Fibroblast of the aortic adventitia (primary cell): ENCODE data around the gene WDR86. TPM values are rescaled to one million over a fixed set of nuclear protein-coding genes. Genes with fewer than 3 reads are reported as not detected.

Experiments used
- DNase-seq: peaks from one replicate; pipeline ENCODE4 v3.0.0-alpha.2; 2010; ENCODE audit warnings: low read depth
- H3K4me3 ChIP-seq: 2 replicates; pipeline ENCODE4 v1.5.1; 2011; ENCODE audit warnings: low read depth, mild to moderate bottlenecking, control low read depth, low read length, moderate library complexity
- CTCF ChIP-seq: IDR thresholded peaks from 2 replicates; pipeline ENCODE4 v1.5.1; 2011; ENCODE audit warnings: mild to moderate bottlenecking, low read length, control low read depth, inconsistent platforms; ENCODE audit not compliant: insufficient read depth
- small RNA-seq: library from RNA; depleted of rRNA; stranded (forward); fragments of <200 nt; gene quantifications from one replicate; pipeline ENCODE3, GENCODE V24; 2012
- total RNA-seq: library from RNA; depleted of rRNA; stranded (reverse); fragments of >200 nt; gene quantifications from 2 replicates; pipeline ENCODE4 v1.2.3, GENCODE V29; 2012; ENCODE audit warnings: low replicate concordance

The WDR86 gene
- total RNA-seq, 1 donor: 0.45 TPM

GRCh38 chr7:151336027-151336708, 73.7 kb downstream of the WDR86 start:
- no peak overlapping the region for H3K4me3 ChIP-seq
- no peak for TF ChIP-seq CTCF
- no peak for DNase-seq

GRCh38 chr7:151334628-151335027, 75.2 kb downstream of the WDR86 start:
- TF ChIP-seq CTCF: no peak
- H3K4me3 ChIP-seq: no peak overlapping the region
- DNase-seq: no peak

Small RNAs within 50 kb of the gene (small RNA-seq; reads per million reads assigned to genes)
- gene MIR3907: not detected

Other genes with a start within 250 kb of the WDR86 start
- gene GBX1, start 242.3 kb downstream of the WDR86 start, total RNA-seq: not detected in 2 replicates
- gene ASB10, start 222.8 kb downstream of the WDR86 start, total RNA-seq: not detected in 2 replicates
- not detected in 2 replicates for gene H2BK1, start 199.6 kb downstream of the WDR86 start, total RNA-seq
- gene ABCF2, start 182.8 kb downstream of the WDR86 start, total RNA-seq: 18.8 and 50.9 TPM in 2 replicates
- gene CHPF2, start 177.6 kb downstream of the WDR86 start, total RNA-seq: 33.0 and 47.0 TPM in 2 replicates
- 44.9 and 59.7 TPM in 2 replicates for gene SMARCD3, start 161.3 kb downstream of the WDR86 start, total RNA-seq
- 46.5 and 193 TPM in 2 replicates for gene NUB1, start 68.2 kb downstream of the WDR86 start, total RNA-seq
- gene CRYGN, start 30.1 kb upstream of the WDR86 start, total RNA-seq: 0.09 and 0.16 TPM in 2 replicates
- gene RHEB, start 109.9 kb upstream of the WDR86 start, total RNA-seq: 98.8 and 173 TPM in 2 replicates